ENCODE measurements around the gene CSE1L.

The CSE1L gene

GRCh38 chr20:49063279-49063678 lies 17.2 kb downstream of the CSE1L start:
- no peak overlapping the region for H3K27ac ChIP-seq (ENCODE audit: extremely low read depth, low read depth, low read length)
- H3K4me3 ChIP-seq (ENCODE audit: low read depth, low read length) = no peak overlapping the region
- TF ChIP-seq ZNF776 (tag by site-specific recombination; IDR thresholded peaks at IDR 0.05; ENCODE audit: borderline replicate concordance) (no peak), ZNF639 (tag by site-specific recombination; IDR thresholded peaks at IDR 0.05) (no peak), PRDM4 (tag by site-specific recombination; IDR thresholded peaks at IDR 0.05) (no peak), ZNF302 (tag by site-specific recombination; IDR thresholded peaks at IDR 0.05; ENCODE audit: low read depth) (no peak), ZSCAN16 (tag by site-specific recombination; IDR thresholded peaks at IDR 0.05) (no peak), ZNF558 (tag by site-specific recombination; IDR thresholded peaks at IDR 0.05) (no peak), ZNF843 (tag by site-specific recombination; IDR thresholded peaks at IDR 0.05) (no peak), HOXC10 (CRISPR knock-in tag; IDR thresholded peaks at IDR 0.05) (no peak)
- no peaks in the 10 kb centered on the region for H3K9me3 ChIP-seq (ENCODE audit: control insufficient read depth, insufficient read depth, low read depth, low read length)
- no peaks in the 10 kb centered on the region for H3K4me1 ChIP-seq (ENCODE audit: control insufficient read depth, insufficient read depth, low read length)
- peaks cover 71 to 89% of the 10 kb centered on the region in 2 experiments for H3K36me3 ChIP-seq (ENCODE audit: control insufficient read depth in 2 of 2, insufficient read depth in 1 of 2, low read length in 2 of 2)
- ChIA-PET POLR2A (interaction anchor here (1.1 to 1.8 kb wide), 2 partner anchors 8 to 16 kb away, joined by 3 to 8 read pairs; no protein-coding TSS in a partner anchor), CTCF (interaction anchor here (0.6 to 1.8 kb wide), 5 partner anchors 21 to 405 kb away, joined by 3 to 5 read pairs (median 3); no protein-coding TSS in a partner anchor)

GRCh38 chr20:49074521-49074920 lies 28.4 kb downstream of the CSE1L start:
- POLR2A ChIA-PET = no interaction called here
- no peaks in the 10 kb centered on the region for H3K4me1 ChIP-seq (ENCODE audit: control insufficient read depth, insufficient read depth, low read length)
- H3K4me3 ChIP-seq (ENCODE audit: low read depth, low read length) = no peak overlapping the region
- H3K36me3 ChIP-seq (ENCODE audit: control insufficient read depth in 2 of 2, insufficient read depth in 1 of 2, low read length in 2 of 2) = peaks cover 90 to 96% of the 10 kb centered on the region in 2 experiments
- H3K27ac ChIP-seq (ENCODE audit: extremely low read depth, low read depth, low read length) = no peak overlapping the region
- no peaks in the 10 kb centered on the region for H3K9me3 ChIP-seq (ENCODE audit: control insufficient read depth, insufficient read depth, low read depth, low read length)
- CTCF ChIA-PET = interaction anchor here (1.0 kb wide), 1 partner anchor 37 kb away, joined by 3 read pairs; no protein-coding TSS in a partner anchor
- TF ChIP-seq ZBTB11 (tag by site-specific recombination; conservative IDR thresholded peaks at IDR 0.05; ENCODE audit: low read depth) = no peak
- no peak for TF ChIP-seq MEIS1 (CRISPR knock-in tag; IDR thresholded peaks at IDR 0.05; ENCODE audit: borderline replicate concordance)
- TF ChIP-seq TRIM28 (IDR thresholded peaks at IDR 0.05; ENCODE audit: borderline replicate concordance, low read length) = no peak
- no peak for TF ChIP-seq ZIC2 (tag by site-specific recombination; IDR thresholded peaks at IDR 0.05)
- TF ChIP-seq ZNF19 (tag by site-specific recombination; IDR thresholded peaks at IDR 0.05; ENCODE audit: low read depth) = no peak
- no peak for TF ChIP-seq GLIS1 (tag by site-specific recombination; IDR thresholded peaks at IDR 0.05)
- TF ChIP-seq ZNF521 (tag by site-specific recombination; IDR thresholded peaks at IDR 0.05) = no peak
- no peak for TF ChIP-seq ZNF610 (tag by site-specific recombination; IDR thresholded peaks at IDR 0.05; ENCODE audit: borderline replicate concordance)
- TF ChIP-seq ZNF488 (tag by site-specific recombination; IDR thresholded peaks at IDR 0.05) = no peak

Measured in HEK293 (cell line).